Sigmoid colon (tissue), 4 donors: ENCODE measurements around the gene ALPP.

Experiments
- EP300 ChIP-seq, 4 donors: sonication (generic); formaldehyde crosslinking; IDR thresholded peaks; one replicate each; pipeline ENCODE4 v1.6.1; 2017; ENCODE audit warnings: antibody characterized with exemption in 4 of 4
- POLR2A ChIP-seq, 2 donors: fragments of 450-650 bp; IDR thresholded peaks; one replicate each; pipeline ENCODE4 v1.6.1; 2016; ENCODE audit warnings: antibody characterized with exemption in 2 of 2, mild to moderate bottlenecking in 2 of 2, moderate library complexity in 2 of 2
- POLR2AphosphoS5 ChIP-seq, 4 donors: sonication (generic); formaldehyde crosslinking; IDR thresholded peaks; one replicate each; pipeline ENCODE4 v1.6.1; 2017; ENCODE audit warnings: antibody characterized with exemption in 4 of 4
- TF ChIP-seq, protein P1 (sequence below), 4 experiments: fragments of 450-650 bp in 3 of 4; fragments of 200-600 bp in 1 of 4; IDR thresholded peaks; one replicate each; pipeline ENCODE4 v1.5.1; 2016 to 2019; ENCODE audit warnings: antibody characterized with exemption in 4 of 4, mild to moderate bottlenecking in 3 of 4, moderate library complexity in 2 of 4

DNA sequence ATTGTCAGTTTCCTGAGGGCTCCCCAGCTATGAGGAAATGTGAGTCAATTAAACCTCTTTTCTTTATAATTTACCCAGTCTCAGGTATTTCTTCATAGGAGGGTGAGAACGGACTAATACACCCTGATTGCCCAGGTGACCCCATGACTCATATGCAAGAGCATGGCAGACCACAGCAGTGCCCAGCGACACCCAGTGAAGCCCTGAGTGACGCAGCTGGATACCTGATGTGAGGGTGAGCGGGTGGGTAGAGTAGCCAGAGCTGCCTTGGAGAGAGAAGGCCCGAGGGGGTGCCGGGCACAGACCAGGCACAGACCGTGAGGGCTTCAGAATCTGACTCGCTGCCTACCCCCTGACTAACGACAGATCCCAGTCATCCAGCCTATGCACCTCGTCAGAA, 43.5 kb downstream of the ALPP start:
- TF ChIP-seq, protein P1, sequence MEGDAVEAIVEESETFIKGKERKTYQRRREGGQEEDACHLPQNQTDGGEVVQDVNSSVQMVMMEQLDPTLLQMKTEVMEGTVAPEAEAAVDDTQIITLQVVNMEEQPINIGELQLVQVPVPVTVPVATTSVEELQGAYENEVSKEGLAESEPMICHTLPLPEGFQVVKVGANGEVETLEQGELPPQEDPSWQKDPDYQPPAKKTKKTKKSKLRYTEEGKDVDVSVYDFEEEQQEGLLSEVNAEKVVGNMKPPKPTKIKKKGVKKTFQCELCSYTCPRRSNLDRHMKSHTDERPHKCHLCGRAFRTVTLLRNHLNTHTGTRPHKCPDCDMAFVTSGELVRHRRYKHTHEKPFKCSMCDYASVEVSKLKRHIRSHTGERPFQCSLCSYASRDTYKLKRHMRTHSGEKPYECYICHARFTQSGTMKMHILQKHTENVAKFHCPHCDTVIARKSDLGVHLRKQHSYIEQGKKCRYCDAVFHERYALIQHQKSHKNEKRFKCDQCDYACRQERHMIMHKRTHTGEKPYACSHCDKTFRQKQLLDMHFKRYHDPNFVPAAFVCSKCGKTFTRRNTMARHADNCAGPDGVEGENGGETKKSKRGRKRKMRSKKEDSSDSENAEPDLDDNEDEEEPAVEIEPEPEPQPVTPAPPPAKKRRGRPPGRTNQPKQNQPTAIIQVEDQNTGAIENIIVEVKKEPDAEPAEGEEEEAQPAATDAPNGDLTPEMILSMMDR (IDR thresholded peaks at IDR 0.05) = no peak
- TF ChIP-seq EP300 (IDR thresholded peaks at IDR 0.05) = no peak
- TF ChIP-seq POLR2A (IDR thresholded peaks at IDR 0.05) = no peak
- no peak for TF ChIP-seq POLR2AphosphoS5 (IDR thresholded peaks at IDR 0.05)
